ENCODE measurements around the gene PSMD1. TPM values are rescaled to one million over a fixed set of nuclear protein-coding genes. Genes with fewer than 3 reads are reported as not detected.

The PSMD1 gene
- total and polyA plus RNA-seq, 2 of the 8 experiments (the other 6 are each of a cell fraction or from before 2014, with no cell fraction given), result 179 to 272 TPM

GRCh38 chr2:231185050-231185725, 128.5 kb downstream of the PSMD1 start:
- Histone ChIP-seq H3K23ac (ENCODE audit: insufficient read length) (no peak overlapping the region), H3K9ac (replicated peaks in 1 of 4; ENCODE audit: extremely low read depth in 1 of 4, low read depth in 3 of 4, low read length in 3 of 4) (no peak overlapping the region), H3K79me1 (ENCODE audit: low read depth, low read length) (no peaks in the 10 kb centered on the region), H3K79me2 (ENCODE audit: control insufficient read depth in 1 of 2, insufficient read depth in 2 of 2, low read length in 2 of 2) (no peaks in the 10 kb centered on the region), H2BK120ac (replicated peaks; ENCODE audit: low read depth, low read length) (no peak overlapping the region), H4K8ac (ENCODE audit: extremely low read depth, insufficient read depth, low read length) (peak overlapping the region; percentile 36; the same call in 1 of the 2 replicates), H2BK20ac (ENCODE audit: low read length) (0 out of 2 replicates have a peak overlapping the region, but pooled peaks have one; percentile 61), H2AK5ac (ENCODE audit: low read depth, low read length) (0 out of 2 replicates have a peak overlapping the region, but pooled peaks have one; percentile 15), H4K20me1 (replicated peaks in 1 of 2; ENCODE audit: control insufficient read depth in 1 of 2, insufficient read depth in 2 of 2, low read length in 2 of 2) (no peaks in the 10 kb centered on the region), H3K23me2 (ENCODE audit: low read depth, low read length) (no peaks in the 10 kb centered on the region), H2AFZ (ENCODE audit: low read length) (no peak overlapping the region), H2BK5ac (ENCODE audit: low read depth, low read length) (peak overlapping the region; percentile 66; the same call in 1 of the 2 replicates), H3K27ac (ENCODE audit: low read depth, low read length) (no peak overlapping the region), H3K4me2 (ENCODE audit: insufficient read depth in 1 of 2, low read depth in 2 of 2, low read length in 2 of 2) (no peak overlapping the region), H3K4me3 (ENCODE audit: extremely low read depth in 1 of 4, insufficient read depth in 2 of 4, low read depth in 3 of 4, low read length in 4 of 4) (no peak overlapping the region), H2BK15ac (ENCODE audit: low read length) (no peak overlapping the region), H2BK12ac (ENCODE audit: low read depth, low read length) (no peak overlapping the region), H3K36me3 (ENCODE audit: control insufficient read depth in 2 of 4, insufficient read depth in 4 of 4, low read length in 3 of 4) (no peaks in the 10 kb centered on the region), H3K4ac (replicated peaks; ENCODE audit: insufficient read length, low read depth, low read length) (no peak overlapping the region), H4K5ac (ENCODE audit: insufficient read length, low read depth, low read length) (no peak overlapping the region), H3K18ac (ENCODE audit: extremely low read depth, low read length) (no peak overlapping the region), H3K27me3 (replicated peaks in 1 of 4; ENCODE audit: control insufficient read depth in 3 of 4, extremely low read depth in 1 of 4, insufficient read depth in 3 of 4, low read length in 3 of 4) (no peaks in the 10 kb centered on the region), H4K91ac (replicated peaks; ENCODE audit: insufficient read length, low read length) (no peak overlapping the region), H3K9me3 (ENCODE audit: insufficient read depth in 2 of 2, low read depth in 1 of 2, low read length in 1 of 2) (no peaks in the 10 kb centered on the region), H3K14ac (ENCODE audit: insufficient read length) (no peak overlapping the region), H3K56ac (replicated peaks; ENCODE audit: insufficient read length, low read depth, low read length) (no peak overlapping the region), H3K4me1 (replicated peaks in 1 of 4; ENCODE audit: control insufficient read depth in 3 of 4, insufficient read depth in 4 of 4, low read length in 3 of 4) (peaks cover 0 to 13% (median 6%) of the 10 kb centered on the region in 4 experiments; a peak in 6 of 7 replicates)
- TF ChIP-seq GTF2F1 (IDR thresholded peaks at IDR 0.05; ENCODE audit: borderline replicate concordance, low read depth, low read length) (no peak), JUND (IDR thresholded peaks at IDR 0.05; ENCODE audit: low read length) (no peak), KDM4A (IDR thresholded peaks at IDR 0.05; ENCODE audit: low read depth, low read length, severe bottlenecking) (no peak), RFX5 (IDR thresholded peaks at IDR 0.05; ENCODE audit: borderline replicate concordance, low read depth, low read length) (no peak), TAF1 (IDR thresholded peaks at IDR 0.05; ENCODE audit: low read depth, low read length) (no peak), SAP30 (IDR thresholded peaks at IDR 0.05; ENCODE audit: insufficient read depth, insufficient replicate concordance, low read length) (no peak)
- FAIRE-seq, result no peak
- WGBS, 2 experiments (ENCODE audit: extremely low coverage in 1 of 2, insufficient coverage in 1 of 2, insufficient read length in 1 of 2, insufficient replicate concordance in 2 of 2, low coverage in 1 of 2, low lambda C conversion rate in 2 of 2, missing lambda C conversion rate in 1 of 2), result 89% methylated on average over 11 of the region's 11 CpGs; no CpG with 5 or more reads in 1 of the 2 experiments
- no peak for DNase-seq (ENCODE audit: low read depth in 1 of 2, low spot score in 2 of 2)
- POLR2A ChIA-PET (ENCODE audit: partially characterized antibody), result interaction anchor here (1.8 kb wide), 1 partner anchor 9 kb away, joined by 5 read pairs; no protein-coding TSS in a partner anchor
- CTCF ChIA-PET (ENCODE audit: partially characterized antibody), result interaction anchor here (2.1 kb wide), 1 partner anchor 209 kb away, joined by 7 read pairs; the partner anchor contains the start of gene B3GNT7
